GM23338 (cell line): ENCODE results near the gene SLC25A22.

Experiments
- CREB1 ChIP-seq: fragments of 250-450 bp; sonication (Bioruptor Pico); IDR thresholded peaks from 2 replicates; pipeline ENCODE4 v1.5.0; 2020; ENCODE audit warnings: low read depth, mild to moderate bottlenecking, moderate library complexity
- EZH2 ChIP-seq: fragments of 200-600 bp; sonication (generic); IDR thresholded peaks from one replicate; pipeline ENCODE4 v1.8.0; 2017; ENCODE audit warnings: antibody characterized with exemption, mild to moderate bottlenecking, low read depth; ENCODE audit not compliant: unreplicated experiment
- JUNB ChIP-seq: IDR thresholded peaks from one replicate; pipeline ENCODE4 v1.6.1; 2016; ENCODE audit warnings: antibody characterized with exemption; ENCODE audit not compliant: unreplicated experiment
- NANOG ChIP-seq: IDR thresholded peaks from 2 replicates; pipeline ENCODE4 v1.6.1; 2016; ENCODE audit warnings: antibody characterized with exemption, borderline replicate concordance
- POLR2AphosphoS5 ChIP-seq: IDR thresholded peaks from 2 replicates; pipeline ENCODE4 v1.6.1; 2016; ENCODE audit warnings: antibody characterized with exemption, low read depth
- REST ChIP-seq: IDR thresholded peaks from one replicate; pipeline ENCODE4 v1.6.1; 2018; ENCODE audit warnings: antibody characterized with exemption; ENCODE audit not compliant: unreplicated experiment
- STAT1 ChIP-seq: IDR thresholded peaks from one replicate; pipeline ENCODE4 v1.6.1; 2016; ENCODE audit warnings: antibody characterized with exemption; ENCODE audit not compliant: unreplicated experiment
- ZNF331 ChIP-seq: fragments of 250-450 bp; sonication (Bioruptor Pico); IDR thresholded peaks from 2 replicates; pipeline ENCODE4 v1.5.0; 2020; ENCODE audit warnings: low read depth, mild to moderate bottlenecking, moderate library complexity
- TF ChIP-seq, protein P1 (sequence below), 2 experiments: fragments of 200-600 bp in 1 of 2; sonication (generic) in 1 of 2; conservative IDR thresholded peaks; 2 replicates each; pipeline versions ENCODE4 v1.5.1 to v1.6.1; 2016 to 2017; ENCODE audit warnings: antibody characterized with exemption in 2 of 2, low read depth in 2 of 2, mild to moderate bottlenecking in 2 of 2, moderate library complexity in 1 of 2

- TF ChIP-seq, protein P1, sequence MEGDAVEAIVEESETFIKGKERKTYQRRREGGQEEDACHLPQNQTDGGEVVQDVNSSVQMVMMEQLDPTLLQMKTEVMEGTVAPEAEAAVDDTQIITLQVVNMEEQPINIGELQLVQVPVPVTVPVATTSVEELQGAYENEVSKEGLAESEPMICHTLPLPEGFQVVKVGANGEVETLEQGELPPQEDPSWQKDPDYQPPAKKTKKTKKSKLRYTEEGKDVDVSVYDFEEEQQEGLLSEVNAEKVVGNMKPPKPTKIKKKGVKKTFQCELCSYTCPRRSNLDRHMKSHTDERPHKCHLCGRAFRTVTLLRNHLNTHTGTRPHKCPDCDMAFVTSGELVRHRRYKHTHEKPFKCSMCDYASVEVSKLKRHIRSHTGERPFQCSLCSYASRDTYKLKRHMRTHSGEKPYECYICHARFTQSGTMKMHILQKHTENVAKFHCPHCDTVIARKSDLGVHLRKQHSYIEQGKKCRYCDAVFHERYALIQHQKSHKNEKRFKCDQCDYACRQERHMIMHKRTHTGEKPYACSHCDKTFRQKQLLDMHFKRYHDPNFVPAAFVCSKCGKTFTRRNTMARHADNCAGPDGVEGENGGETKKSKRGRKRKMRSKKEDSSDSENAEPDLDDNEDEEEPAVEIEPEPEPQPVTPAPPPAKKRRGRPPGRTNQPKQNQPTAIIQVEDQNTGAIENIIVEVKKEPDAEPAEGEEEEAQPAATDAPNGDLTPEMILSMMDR (conservative IDR thresholded peaks at IDR 0.05; ENCODE audit: low read depth in 2 of 2) = no peak
- TF ChIP-seq POLR2AphosphoS5 = no peak
- no peak for TF ChIP-seq STAT1
- TF ChIP-seq EZH2 = no peak
- no peak for TF ChIP-seq REST
- no peak for TF ChIP-seq JUNB
- TF ChIP-seq ZNF331 (CRISPR knock-in tag) = no peak
- no peak for TF ChIP-seq CREB1
- no peak for TF ChIP-seq NANOG
Observed at GRCh38 chr11:843086-843734, 45.1 kb upstream of the SLC25A22 start.
